ENCODE data around the gene SH3BGRL2.
"Not testable (repeated sequence)": the region's sequence is repeated elsewhere in the genome, so short reads cannot be mapped to it uniquely, and the experiment has no call there.

SH3BGRL2 gene

DNA sequence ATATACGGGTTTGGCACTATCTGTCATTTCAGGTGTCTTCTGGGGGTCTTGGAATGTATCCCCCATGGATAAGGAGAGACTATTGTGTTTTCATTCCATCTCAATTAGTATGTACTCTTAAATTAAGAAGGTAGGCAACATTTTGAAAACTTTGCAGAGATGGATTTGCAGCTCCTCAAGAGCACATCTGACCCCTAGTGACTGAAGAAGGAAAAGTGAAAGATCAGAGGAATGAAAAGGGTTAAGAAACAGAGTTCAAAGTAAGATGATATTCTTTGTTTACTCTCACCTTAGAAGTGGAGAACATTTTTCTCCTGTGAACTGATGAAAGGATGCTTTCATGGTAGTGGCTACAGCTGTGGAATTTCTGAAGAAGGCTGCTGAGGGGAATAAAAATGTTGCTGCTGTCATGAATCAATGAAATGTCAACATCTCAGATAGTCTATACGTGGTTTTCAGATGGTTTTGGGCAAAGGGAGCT, 41.5 kb downstream of the SH3BGRL2 start:
- no peaks in the 10 kb centered on the region for H3K9me3 ChIP-seq (ENCODE audit: control extremely low read depth in 1 of 5, control insufficient read depth in 4 of 5, insufficient read depth in 2 of 5, low read depth in 1 of 5, low read length in 4 of 5)
- no peak overlapping the region for H3K27ac ChIP-seq (ENCODE audit: insufficient read depth in 1 of 2, low read depth in 1 of 2, low read length in 2 of 2, poor library complexity in 1 of 2, severe bottlenecking in 2 of 2)
- POLR2A ChIA-PET = no interaction called here
- no CpG with 5 or more reads among the region's 2 CpGs for WGBS (ENCODE audit: insufficient coverage)
- H3K36me3 ChIP-seq (ENCODE audit: control insufficient read depth in 4 of 4, insufficient read depth in 4 of 4, low read length in 3 of 4) = peaks cover 0 to 7% (median 4%) of the 10 kb centered on the region in 4 experiments
- H3K4me1 ChIP-seq (ENCODE audit: control extremely low read depth in 1 of 4, control insufficient read depth in 4 of 4, insufficient read depth in 4 of 4, low read length in 3 of 4) = peaks cover 0 to 17% (median 10%) of the 10 kb centered on the region in 4 experiments
- CTCF ChIA-PET = interaction anchor here (0.8 to 3.3 kb wide), 20 partner anchors 12 to 437 kb away, joined by 3 to 16 read pairs (median 4); no protein-coding TSS in a partner anchor
- no peak overlapping the region for H3K4me3 ChIP-seq (ENCODE audit: control insufficient read depth in 1 of 7, extremely low read depth in 1 of 7, insufficient read depth in 4 of 7, low read depth in 2 of 7, low read length in 6 of 7)
- DNase-seq = peak; percentile 36 to 64 (median 59)
- no peaks in the 10 kb centered on the region for H3K27me3 ChIP-seq (replicated peaks in 2 of 5; ENCODE audit: control insufficient read depth in 4 of 5, insufficient read depth in 5 of 5, low read length in 4 of 5)

- no peak overlapping the region for H3K27ac ChIP-seq (ENCODE audit: insufficient read depth in 1 of 2, low read depth in 1 of 2, low read length in 2 of 2, poor library complexity in 1 of 2, severe bottlenecking in 2 of 2)
- H3K4me1 ChIP-seq (ENCODE audit: control extremely low read depth in 1 of 4, control insufficient read depth in 4 of 4, insufficient read depth in 4 of 4, low read length in 3 of 4) = peaks cover 0 to 17% (median 10%) of the 10 kb centered on the region in 4 experiments
- H3K4me3 ChIP-seq (ENCODE audit: control insufficient read depth in 1 of 7, extremely low read depth in 1 of 7, insufficient read depth in 4 of 7, low read depth in 2 of 7, low read length in 6 of 7) = no peak overlapping the region
- no peaks in the 10 kb centered on the region for H3K27me3 ChIP-seq (replicated peaks in 2 of 5; ENCODE audit: control insufficient read depth in 4 of 5, insufficient read depth in 5 of 5, low read length in 4 of 5)
- no peaks in the 10 kb centered on the region for H3K9me3 ChIP-seq (ENCODE audit: control extremely low read depth in 1 of 5, control insufficient read depth in 4 of 5, insufficient read depth in 2 of 5, low read depth in 1 of 5, low read length in 4 of 5)
- ChIA-PET CTCF (interaction anchor here (1.1 to 3.3 kb wide), 3 partner anchors 103 to 126 kb away, joined by 3 to 16 read pairs (median 13); no protein-coding TSS in a partner anchor), POLR2A (no interaction called here)
- peaks cover 0 to 9% (median 4%) of the 10 kb centered on the region in 4 experiments for H3K36me3 ChIP-seq (ENCODE audit: control insufficient read depth in 4 of 4, insufficient read depth in 4 of 4, low read length in 3 of 4)
- WGBS (ENCODE audit: insufficient coverage) = 100% methylated on average over 1 of the region's 3 CpGs
- no peak for DNase-seq
Observed at GRCh38 chr6:79673947-79674346, 42.8 kb downstream of the SH3BGRL2 start.

- CTCF ChIA-PET = interaction anchor here (1.3 to 2.3 kb wide), 3 partner anchors 7 to 107 kb away, joined by 5 to 7 read pairs (median 7); no protein-coding TSS in a partner anchor
- DNase-seq = peak in 2 of 3 donors; percentile 21 to 24
- no peaks in the 10 kb centered on the region for H3K27me3 ChIP-seq (replicated peaks in 2 of 5; ENCODE audit: control insufficient read depth in 4 of 5, insufficient read depth in 5 of 5, low read length in 4 of 5)
- peaks cover 0 to 10% (median 4%) of the 10 kb centered on the region in 4 experiments for H3K36me3 ChIP-seq (ENCODE audit: control insufficient read depth in 4 of 4, insufficient read depth in 4 of 4, low read length in 3 of 4)
- POLR2A ChIA-PET = no interaction called here
- 100% methylated on average over 7 of the region's 8 CpGs for WGBS (ENCODE audit: insufficient coverage)
- no peak overlapping the region for H3K4me3 ChIP-seq (ENCODE audit: control insufficient read depth in 1 of 7, extremely low read depth in 1 of 7, insufficient read depth in 4 of 7, low read depth in 2 of 7, low read length in 6 of 7)
- H3K4me1 ChIP-seq (ENCODE audit: control extremely low read depth in 1 of 4, control insufficient read depth in 4 of 4, insufficient read depth in 4 of 4, low read length in 3 of 4) = peaks cover 0 to 2% (median under 1%) of the 10 kb centered on the region in 4 experiments
- no peak overlapping the region for H3K27ac ChIP-seq (ENCODE audit: insufficient read depth in 1 of 2, low read depth in 1 of 2, low read length in 2 of 2, poor library complexity in 1 of 2, severe bottlenecking in 2 of 2)
- H3K9me3 ChIP-seq (ENCODE audit: control extremely low read depth in 1 of 5, control insufficient read depth in 4 of 5, insufficient read depth in 2 of 5, low read depth in 1 of 5, low read length in 4 of 5) = no peaks in the 10 kb centered on the region
Observed at GRCh38 chr6:79676785-79677736, 45.9 kb downstream of the SH3BGRL2 start.

DNA sequence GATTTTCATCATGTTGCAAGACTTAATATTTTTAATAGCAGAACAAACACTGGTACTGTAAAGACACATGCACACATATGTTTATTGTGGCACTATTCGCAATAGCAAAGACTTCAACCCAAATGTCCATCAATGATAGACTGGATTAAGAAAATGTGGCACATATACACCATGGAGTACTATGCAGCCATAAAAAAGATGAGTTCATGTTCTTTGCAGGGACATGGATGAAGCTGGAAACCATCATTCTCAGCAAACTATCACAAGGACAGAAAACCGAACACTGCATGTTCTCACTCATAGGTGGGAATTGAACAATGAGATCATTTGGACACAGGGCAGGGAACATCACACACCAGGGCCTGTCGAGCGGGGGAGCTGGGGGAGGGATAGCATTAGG, 51.6 kb downstream of the SH3BGRL2 start:
- H3K36me3 ChIP-seq (ENCODE audit: control insufficient read depth in 4 of 4, insufficient read depth in 4 of 4, low read length in 3 of 4); H3K27ac ChIP-seq (ENCODE audit: insufficient read depth in 1 of 2, low read depth in 1 of 2, low read length in 2 of 2, poor library complexity in 1 of 2, severe bottlenecking in 2 of 2); POLR2A ChIA-PET; DNase-seq; H3K4me3 ChIP-seq (ENCODE audit: control insufficient read depth in 1 of 7, extremely low read depth in 1 of 7, insufficient read depth in 4 of 7, low read depth in 2 of 7, low read length in 6 of 7); H3K4me1 ChIP-seq (ENCODE audit: control extremely low read depth in 1 of 4, control insufficient read depth in 4 of 4, insufficient read depth in 4 of 4, low read length in 3 of 4); CTCF ChIA-PET; H3K27me3 ChIP-seq (replicated peaks in 2 of 5; ENCODE audit: control insufficient read depth in 4 of 5, insufficient read depth in 5 of 5, low read length in 4 of 5); H3K9me3 ChIP-seq (ENCODE audit: control extremely low read depth in 1 of 5, control insufficient read depth in 4 of 5, insufficient read depth in 2 of 5, low read depth in 1 of 5, low read length in 4 of 5): not testable (repeated sequence)
- 100% methylated on average over 1 of the region's 4 CpGs for WGBS (ENCODE audit: insufficient coverage)

DNA sequence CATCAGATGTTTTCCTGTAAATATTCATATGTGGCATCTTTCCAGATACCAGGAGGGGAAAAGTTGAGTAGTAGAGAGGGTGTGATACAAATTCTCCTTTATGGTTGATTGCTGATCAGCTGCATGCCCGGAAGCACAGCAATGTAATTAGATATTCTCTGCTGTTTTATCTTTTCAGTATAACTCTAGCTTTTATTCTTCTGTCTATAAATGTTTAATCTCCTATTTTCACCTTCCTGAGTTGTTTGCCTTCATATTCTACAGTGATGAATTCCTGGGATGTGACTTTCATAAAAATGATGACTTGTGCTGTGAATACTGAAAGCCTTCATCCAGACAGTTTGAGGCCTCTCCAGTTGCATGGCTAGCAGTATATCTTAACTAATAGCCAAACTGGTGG, 53.7 kb downstream of the SH3BGRL2 start:
- POLR2A ChIA-PET = no interaction called here

DNA sequence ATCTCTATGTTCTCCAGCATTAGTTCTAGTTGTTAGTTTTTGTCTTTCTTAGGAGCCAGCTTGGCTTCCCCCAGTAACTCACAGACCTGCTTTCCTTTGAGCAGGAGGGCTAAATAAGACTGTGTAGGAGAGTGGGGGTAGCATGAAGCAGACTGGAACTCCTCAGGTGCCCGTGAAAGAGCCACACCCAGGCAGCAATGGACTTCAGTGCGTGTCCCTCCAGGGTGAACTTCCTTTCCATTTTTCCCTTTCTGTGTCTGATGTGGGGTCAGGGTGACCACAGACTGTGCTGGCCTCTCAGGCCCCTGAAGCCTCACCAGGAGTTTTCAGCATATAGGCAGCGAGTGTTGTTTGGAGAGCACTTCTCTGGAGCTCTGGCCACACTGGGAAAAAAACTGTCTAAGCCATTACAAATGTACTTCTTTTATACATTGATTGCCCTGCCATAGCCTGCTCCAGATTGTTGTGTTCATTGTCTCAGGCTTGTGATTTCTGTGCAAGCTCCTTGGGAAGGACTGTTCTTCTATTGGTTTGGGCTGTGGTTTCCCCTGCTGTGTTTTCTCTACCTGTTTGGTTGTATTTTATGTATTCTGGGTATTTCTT, 55.7 kb downstream of the SH3BGRL2 start:
- 86% methylated on average over 2 of the region's 3 CpGs for WGBS (ENCODE audit: insufficient coverage)
- no peak for DNase-seq
- H3K27ac ChIP-seq (ENCODE audit: insufficient read depth in 1 of 2, low read depth in 1 of 2, low read length in 2 of 2, poor library complexity in 1 of 2, severe bottlenecking in 2 of 2) = no peak overlapping the region
- ChIA-PET POLR2A (no interaction called here), CTCF (interaction anchor here (1.3 kb wide), 1 partner anchor 10 kb away, joined by 7 read pairs; no protein-coding TSS in a partner anchor)
- no peaks in the 10 kb centered on the region for H3K9me3 ChIP-seq (ENCODE audit: control extremely low read depth in 1 of 5, control insufficient read depth in 4 of 5, insufficient read depth in 2 of 5, low read depth in 1 of 5, low read length in 4 of 5)
- H3K4me3 ChIP-seq (ENCODE audit: control insufficient read depth in 1 of 7, extremely low read depth in 1 of 7, insufficient read depth in 4 of 7, low read depth in 2 of 7, low read length in 6 of 7) = peak overlapping the region in 1 of 7 experiments; percentile 6
- peaks cover 0 to 8% (median 5%) of the 10 kb centered on the region in 4 experiments for H3K4me1 ChIP-seq (ENCODE audit: control extremely low read depth in 1 of 4, control insufficient read depth in 4 of 4, insufficient read depth in 4 of 4, low read length in 3 of 4)
- H3K36me3 ChIP-seq (ENCODE audit: control insufficient read depth in 4 of 4, insufficient read depth in 4 of 4, low read length in 3 of 4) = peaks cover 0 to 2% (median 0%) of the 10 kb centered on the region in 4 experiments
- H3K27me3 ChIP-seq (replicated peaks in 2 of 5; ENCODE audit: control insufficient read depth in 4 of 5, insufficient read depth in 5 of 5, low read length in 4 of 5) = no peaks in the 10 kb centered on the region

More for the DNA sequence above, 53.7 kb downstream of the SH3BGRL2 start:
- CTCF ChIA-PET = interaction anchor here (0.7 to 1.4 kb wide), 3 partner anchors 9 to 12 kb away, joined by 3 to 5 read pairs (median 4); no protein-coding TSS in a partner anchor
- H3K36me3 ChIP-seq (ENCODE audit: control insufficient read depth in 4 of 4, insufficient read depth in 4 of 4, low read length in 3 of 4) = peaks cover 0 to 2% (median under 1%) of the 10 kb centered on the region in 4 experiments
- H3K4me1 ChIP-seq (ENCODE audit: control extremely low read depth in 1 of 4, control insufficient read depth in 4 of 4, insufficient read depth in 4 of 4, low read length in 3 of 4) = peaks cover 0 to 8% (median 5%) of the 10 kb centered on the region in 4 experiments
- no peaks in the 10 kb centered on the region for H3K9me3 ChIP-seq (ENCODE audit: control extremely low read depth in 1 of 5, control insufficient read depth in 4 of 5, insufficient read depth in 2 of 5, low read depth in 1 of 5, low read length in 4 of 5)
- WGBS (ENCODE audit: insufficient coverage) = no CpG with 5 or more reads among the region's 1 CpG
- H3K27me3 ChIP-seq (replicated peaks in 2 of 5; ENCODE audit: control insufficient read depth in 4 of 5, insufficient read depth in 5 of 5, low read length in 4 of 5) = no peaks in the 10 kb centered on the region
- no peak overlapping the region for H3K4me3 ChIP-seq (ENCODE audit: control insufficient read depth in 1 of 7, extremely low read depth in 1 of 7, insufficient read depth in 4 of 7, low read depth in 2 of 7, low read length in 6 of 7)
- H3K27ac ChIP-seq (ENCODE audit: insufficient read depth in 1 of 2, low read depth in 1 of 2, low read length in 2 of 2, poor library complexity in 1 of 2, severe bottlenecking in 2 of 2) = no peak overlapping the region
- DNase-seq = no peak
